Mucosa of descending colon (tissue), 3 donors: Measurements from ENCODE around the gene AK8. TPM values are rescaled to one million over a fixed set of nuclear protein-coding genes. Genes with fewer than 3 reads are reported as not detected.

ENCODE experiments used
- ATAC-seq: fragments of 200-7000 bp; cut with Tn5 transposase; one replicate; pipeline ENCODE4 v1.9.1; 2020; ENCODE audit warnings: mild to moderate bottlenecking, moderate library complexity
- DNase-seq, 3 donors: peaks; one replicate each; pipeline ENCODE4 v3.0.0-alpha.2; 2020
- H3K36me3 ChIP-seq: fragments of 200-600 bp; one replicate; pipeline ENCODE4 v1.8.0; 2021; ENCODE audit warnings: low read depth, mild to moderate bottlenecking
- H3K4me1 ChIP-seq: fragments of 200-600 bp; one replicate; pipeline ENCODE4 v1.8.0; 2021; ENCODE audit warnings: low read depth, mild to moderate bottlenecking
- H3K4me3 ChIP-seq: fragments of 200-600 bp; one replicate; pipeline ENCODE4 v1.8.0; 2021; ENCODE audit warnings: mild to moderate bottlenecking
- H3K9me3 ChIP-seq: fragments of 200-600 bp; one replicate; pipeline ENCODE4 v1.8.0; 2021; ENCODE audit warnings: mild to moderate bottlenecking
- CTCF ChIP-seq: fragments of 200-600 bp; IDR thresholded peaks from one replicate; pipeline ENCODE4 v1.8.0; 2022; ENCODE audit warnings: antibody characterized with exemption, mild to moderate bottlenecking
- intact Hi-C, 2 donors: fragments of 100-400 bp; cut with DNase I in 1 of 2; cut with micrococcal nuclease in 1 of 2; formaldehyde crosslinking; loops; one replicate each; pipeline versions ENCODE4 v1.11.0 to v1.11.1; 2022; cut with DNase I, micrococcal nuclease
- total RNA-seq, 3 donors: library from RNA; stranded (reverse); fragmentation: NEBNext Ultra II Directional in 2 of 3; extraction: Animal tissue kit (Norgen Biotek cat#: 25700) in 2 of 3; gene quantifications; one replicate each; pipeline versions ENCODE4 v1.2.1 to v1.2.4, GENCODE V29; 2021 to 2023
- donor health status: DM: no; HTN: no; CAD: no; lungs with moderate emphysema.
- donor health status: DM: no; HTN: no; CAD: no.
- donor health status: DM: no; HTN: yes; CAD: no.

Gene AK8
- total RNA-seq, 3 donors from 2014 or later, result 0.96 to 2.0 TPM; not detected in 1

- intact Hi-C loops, result no loop called here
- DNase-seq, result no peak
- no peak for ATAC-seq
- Histone ChIP-seq H3K9me3 (no peaks in the 10 kb centered on the region), H3K4me3 (no peak overlapping the region), H3K4me1 (no peaks in the 10 kb centered on the region), H3K36me3 (peaks cover 9% of the 10 kb centered on the region)
- no peak for TF ChIP-seq CTCF
Observed at GRCh38 chr9:132903574-132904492, 25.7 kb upstream of the AK8 start.

DNA sequence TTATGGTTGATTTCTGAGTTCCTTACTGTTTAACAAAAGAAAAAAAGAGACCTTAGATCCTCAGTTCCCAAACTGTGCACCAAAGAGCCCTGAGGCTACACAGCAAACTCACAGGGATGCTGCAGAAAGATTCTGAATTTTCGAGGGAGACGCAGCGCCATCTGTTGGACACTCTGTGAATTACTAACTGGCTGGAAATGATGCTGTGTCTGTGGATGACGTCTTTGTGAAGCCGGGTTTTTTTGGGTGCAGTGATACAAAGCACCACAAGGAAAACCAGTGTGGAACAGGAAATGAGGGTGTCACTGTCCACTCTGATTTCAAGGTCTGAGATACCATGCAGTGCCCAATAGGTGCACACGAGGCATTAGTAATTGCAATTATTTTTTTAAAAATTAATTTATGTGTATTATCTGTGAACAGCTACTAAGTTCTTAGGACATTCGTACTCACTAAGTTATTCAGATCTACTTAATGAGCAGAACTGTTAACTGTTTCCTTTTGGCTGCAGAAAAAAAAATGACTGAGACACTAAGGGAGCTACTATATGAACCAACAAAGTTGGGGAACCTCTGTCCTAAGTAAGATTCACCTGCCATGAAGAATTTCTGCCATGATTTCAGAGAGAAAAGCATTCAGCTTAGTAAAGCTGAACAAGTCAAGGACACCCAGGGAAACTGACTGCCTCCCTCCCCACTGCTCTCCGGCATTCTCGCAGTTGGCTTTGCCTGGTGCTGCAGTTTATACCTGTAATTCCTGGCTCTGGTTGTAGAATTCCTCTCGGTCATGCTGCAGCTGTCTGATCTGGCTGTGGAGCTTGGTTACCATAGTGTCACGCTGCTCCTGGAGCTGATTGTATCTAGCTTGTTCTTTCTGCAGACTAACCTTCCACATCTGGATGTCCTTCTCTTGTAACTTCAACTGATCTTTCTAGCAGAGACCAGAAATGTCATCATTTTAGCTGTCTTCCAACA lies 24.1 kb upstream of the AK8 start:
- H3K4me3 ChIP-seq, result no peak overlapping the region
- intact Hi-C loops, result no loop called here
- ATAC-seq, result peak; percentile 91
- H3K36me3 ChIP-seq, result peaks cover 9% of the 10 kb centered on the region
- peak in 2 of 3 donors; percentile 61 to 76 for DNase-seq
- H3K9me3 ChIP-seq, result no peaks in the 10 kb centered on the region
- no peaks in the 10 kb centered on the region for H3K4me1 ChIP-seq
- peak; percentile 70 for TF ChIP-seq CTCF

DNA sequence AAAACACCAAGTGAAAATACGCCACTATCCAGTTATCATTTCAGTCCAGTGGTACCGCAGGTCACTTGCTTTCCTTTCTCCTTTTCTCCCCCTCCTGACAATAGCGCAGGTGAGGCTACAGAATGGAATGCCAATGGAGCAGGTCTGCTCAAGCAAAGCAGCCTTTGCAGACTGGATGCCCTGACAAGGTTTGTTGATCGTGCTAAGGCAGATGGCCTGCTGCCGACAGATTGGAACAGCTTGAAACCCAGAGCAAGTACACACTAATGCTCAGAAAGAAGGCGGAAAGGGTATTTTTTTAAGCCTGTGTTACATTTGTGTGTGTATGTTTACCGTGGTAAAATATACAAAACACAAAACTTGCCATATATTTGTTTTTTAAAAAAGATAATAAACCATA lies 20.0 kb upstream of the AK8 start:
- intact Hi-C loops, result no loop called here
- H3K9me3 ChIP-seq, result no peaks in the 10 kb centered on the region
- H3K36me3 ChIP-seq, result no peaks in the 10 kb centered on the region
- TF ChIP-seq CTCF, result no peak
- no peaks in the 10 kb centered on the region for H3K4me1 ChIP-seq
- no peak overlapping the region for H3K4me3 ChIP-seq
- no peak for DNase-seq
- no peak for ATAC-seq

DNA sequence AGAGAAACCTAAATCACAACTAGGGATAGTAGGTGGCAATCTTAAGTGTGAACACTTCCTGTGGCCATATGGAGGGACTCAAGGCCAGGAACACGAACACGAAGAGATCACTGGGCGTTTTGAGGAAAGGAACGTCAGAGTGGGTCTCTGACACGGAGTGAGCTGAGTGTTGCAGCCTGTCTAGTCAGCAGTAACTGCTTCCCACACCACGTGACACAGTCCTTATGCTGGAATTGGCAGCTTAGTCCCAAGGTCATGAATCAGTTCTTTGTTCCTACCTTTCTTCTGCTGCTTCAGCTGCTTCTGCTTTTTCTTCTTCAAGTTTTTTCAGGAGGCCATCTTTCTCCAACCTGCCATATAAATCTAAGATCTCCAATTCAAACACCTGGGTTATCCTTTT lies 18.8 kb upstream of the AK8 start:
- H3K9me3 ChIP-seq, result no peaks in the 10 kb centered on the region
- ATAC-seq, result no peak
- H3K4me3 ChIP-seq, result no peak overlapping the region
- no peaks in the 10 kb centered on the region for H3K36me3 ChIP-seq
- no peaks in the 10 kb centered on the region for H3K4me1 ChIP-seq
- no peak for TF ChIP-seq CTCF
- intact Hi-C loops, result no loop called here
- DNase-seq, result no peak

- Histone ChIP-seq H3K9me3 (no peaks in the 10 kb centered on the region), H3K4me3 (no peak overlapping the region), H3K4me1 (no peaks in the 10 kb centered on the region), H3K36me3 (no peaks in the 10 kb centered on the region)
- TF ChIP-seq CTCF, result no peak
- intact Hi-C loops, result no loop called here
- ATAC-seq (no peak), DNase-seq (no peak)
Observed at GRCh38 chr9:132896264-132896663, 18.2 kb upstream of the AK8 start.
